Keratinocyte (primary cell): ENCODE measurements around the gene USP34.

ENCODE experiments used
- CTCF ChIP-seq, 3 experiments: IDR thresholded peaks in 1 of 3; conservative IDR thresholded peaks in 1 of 3; optimal IDR thresholded peaks in 1 of 3; 2 replicates in 2 of 3; 3 replicates in 1 of 3; pipeline versions ENCODE3 to v1.5.1; 2011; ENCODE audit warnings: low read length in 3 of 3, mild to moderate bottlenecking in 3 of 3, moderate library complexity in 2 of 3, control low read depth in 1 of 3, inconsistent platforms in 1 of 3; ENCODE audit not compliant: insufficient read depth in 2 of 3; ENCODE audit errors: extremely low read depth in 1 of 3
- EZH2 ChIP-seq: IDR thresholded peaks from one replicate; pipeline ENCODE4 v1.6.1; 2012; ENCODE audit warnings: inconsistent platforms, mild to moderate bottlenecking, low read length, moderate library complexity

DNA sequence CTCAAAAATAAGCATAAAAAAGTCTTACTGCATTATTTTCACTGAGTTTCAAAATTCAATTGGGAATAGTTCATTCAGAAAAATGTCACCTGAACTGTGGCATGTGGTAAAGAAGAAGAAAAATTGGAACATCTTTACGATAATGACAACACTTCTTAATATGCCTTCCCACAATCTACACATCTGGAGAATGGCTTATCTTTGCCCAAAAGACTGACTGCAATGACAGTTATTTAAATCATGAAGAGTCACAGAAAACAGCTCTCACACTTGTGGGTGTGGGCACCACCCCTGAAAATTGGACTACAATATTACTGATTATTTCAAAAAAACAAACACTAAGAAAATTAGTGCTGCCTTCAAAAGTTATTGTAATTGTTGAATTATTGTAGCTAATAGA lies 152.3 kb downstream of the USP34 start:
- TF ChIP-seq EZH2 (no peak), CTCF (optimal IDR thresholded peaks at IDR 0.05 in 1 of 3, IDR thresholded peaks at IDR 0.05 in 1 of 3, conservative IDR thresholded peaks at IDR 0.05 in 1 of 3; ENCODE audit: extremely low read depth in 1 of 3, insufficient read depth in 2 of 3, low read length in 3 of 3) (no peak)
